GM19351 (cell line): Measurements from ENCODE around the gene RALGDS.

Source experiments
- ATAC-seq: cut with Tn5 transposase; IDR thresholded peaks from one replicate; pipeline ENCODE4 v1.9.1; 2021; ENCODE audit warnings: mild to moderate bottlenecking, moderate library complexity; ENCODE audit not compliant: unreplicated experiment

The RALGDS gene

GRCh38 chr9:133055788-133056420 lies 65.1 kb downstream of the RALGDS start:
- ATAC-seq, result no peak

DNA sequence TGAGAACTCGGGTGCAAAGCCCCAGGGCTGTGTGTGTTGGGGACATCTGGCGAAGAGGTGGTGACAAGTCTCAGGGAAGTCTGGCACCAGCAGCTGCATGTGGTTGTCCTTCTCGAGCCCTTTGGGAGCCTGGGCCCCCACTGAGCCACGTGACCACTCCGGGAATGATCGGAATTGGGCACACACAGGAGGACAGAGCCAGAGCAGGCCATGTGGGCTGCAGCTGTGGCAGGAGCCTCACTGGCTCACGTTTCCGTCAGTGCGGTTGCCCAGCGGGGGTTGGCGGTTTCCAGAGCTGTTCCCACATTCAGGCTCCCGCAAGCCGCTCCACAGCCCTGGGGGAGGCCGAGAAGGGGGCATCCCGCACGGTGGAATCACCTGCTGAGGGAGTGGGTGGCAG lies 66.1 kb downstream of the RALGDS start:
- no peak for ATAC-seq

GRCh38 chr9:133054194-133054890 lies 66.7 kb downstream of the RALGDS start:
- no peak for ATAC-seq

DNA sequence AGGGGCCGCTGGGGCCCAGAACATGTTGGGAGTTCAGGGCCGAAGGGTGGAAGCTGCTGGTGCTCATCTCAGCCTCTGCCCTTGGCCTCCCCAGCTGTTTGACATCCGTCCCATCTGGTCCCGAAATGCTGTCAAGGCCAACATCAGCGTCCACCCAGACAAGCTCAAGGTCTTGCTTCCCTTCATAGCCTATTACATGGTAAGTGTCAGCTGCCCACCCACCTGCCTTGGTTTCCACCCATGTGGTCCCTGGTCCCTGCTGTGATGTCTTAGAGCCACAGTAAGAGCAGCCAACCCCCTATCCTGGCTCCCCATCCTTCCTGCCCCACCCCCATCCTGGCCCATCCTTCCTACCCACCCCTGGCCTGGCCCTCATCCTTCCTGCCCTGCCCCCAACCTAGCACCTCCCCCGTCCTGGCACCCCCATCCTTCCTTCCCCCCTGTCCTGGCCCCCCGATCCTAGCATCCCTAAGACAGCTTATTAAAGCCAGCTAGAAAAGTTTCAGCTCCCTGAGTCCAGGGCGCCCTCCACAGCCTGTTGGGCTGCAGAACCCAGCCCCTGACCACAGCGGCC lies 69.0 kb downstream of the RALGDS start:
- ATAC-seq, result no peak

DNA sequence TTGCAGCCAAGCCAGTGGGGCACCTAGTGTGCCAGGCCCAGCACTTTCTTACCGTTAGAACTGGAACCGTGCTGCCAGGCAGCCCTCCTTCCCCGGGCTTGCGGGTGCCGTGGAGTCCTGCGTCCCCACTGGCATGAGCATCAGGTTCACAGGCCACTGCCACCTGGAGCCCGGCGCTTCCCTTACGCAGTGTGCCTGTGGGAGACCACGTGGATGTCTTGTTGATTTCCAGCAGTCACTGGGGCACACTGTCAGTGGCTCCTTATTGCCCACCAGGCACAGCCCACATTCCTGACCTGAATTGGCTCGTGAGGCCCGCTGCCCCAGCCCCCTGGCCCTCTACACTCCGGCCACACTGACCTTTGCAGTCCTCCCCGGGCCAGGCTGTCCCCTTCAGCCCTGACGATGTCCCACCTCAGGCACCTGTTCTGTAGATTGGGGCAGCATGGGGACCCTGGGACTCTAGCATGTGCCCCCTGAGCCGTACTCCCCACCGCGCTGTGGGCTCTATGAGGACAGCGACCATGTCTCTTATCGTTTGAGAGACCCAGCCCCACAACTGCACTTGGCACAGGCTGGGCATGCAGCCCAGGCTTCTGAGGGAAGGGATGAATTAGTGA lies 69.6 kb downstream of the RALGDS start:
- ATAC-seq, result no peak

GRCh38 chr9:133050781-133051180 lies 70.3 kb downstream of the RALGDS start:
- ATAC-seq, result no peak

GRCh38 chr9:133050142-133050541 lies 70.9 kb downstream of the RALGDS start:
- no peak for ATAC-seq

- ATAC-seq, result no peak
Observed at GRCh38 chr9:133049043-133049442, 72.0 kb downstream of the RALGDS start.

- ATAC-seq, result no peak
Observed at GRCh38 chr9:133048595-133048994, 72.4 kb downstream of the RALGDS start.
